H9 (cell line): ENCODE results near the gene GTF2A1. TPM values are rescaled to one million over a fixed set of nuclear protein-coding genes. Genes with fewer than 3 reads are reported as not detected.

Experiments used
- DNase-seq: peaks from one replicate; pipeline ENCODE4 v3.0.0-alpha.2; 2017
- H2AFZ ChIP-seq: one replicate; pipeline ENCODE4 v1.6.1; 2013; ENCODE audit warnings: mild to moderate bottlenecking, low read length, control low read depth, moderate library complexity
- H2AK5ac ChIP-seq: 2 replicates; pipeline ENCODE4 v1.6.1; 2013; ENCODE audit warnings: low read length, control low read depth, mixed read lengths; ENCODE audit not compliant: insufficient read length
- H2BK120ac ChIP-seq: one replicate; pipeline ENCODE4 v1.6.1; 2013; ENCODE audit warnings: low read depth, mild to moderate bottlenecking, low read length, control low read depth, inconsistent platforms; ENCODE audit not compliant: poor library complexity, severe bottlenecking
- H2BK12ac ChIP-seq: 2 replicates; pipeline ENCODE4 v1.6.1; 2013; ENCODE audit warnings: low read length, control low read depth, mixed read lengths, low read depth; ENCODE audit not compliant: insufficient read length
- H2BK15ac ChIP-seq: 2 replicates; pipeline ENCODE4 v1.6.1; 2013; ENCODE audit warnings: low read depth, low read length, control low read depth
- H2BK20ac ChIP-seq: one replicate; pipeline ENCODE4 v1.6.1; 2013; ENCODE audit warnings: low read depth, mild to moderate bottlenecking, low read length, control low read depth, inconsistent platforms; ENCODE audit not compliant: poor library complexity, severe bottlenecking
- H2BK5ac ChIP-seq: 2 replicates; pipeline ENCODE4 v1.6.1; 2013; ENCODE audit warnings: low read length, control low read depth, mixed read lengths; ENCODE audit not compliant: insufficient read length
- H3K14ac ChIP-seq: 2 replicates; pipeline ENCODE4 v1.6.1; 2013; ENCODE audit warnings: low read length, control low read depth; ENCODE audit not compliant: insufficient read depth
- H3K18ac ChIP-seq: 2 replicates; pipeline ENCODE4 v1.6.1; 2013; ENCODE audit warnings: low read depth, mild to moderate bottlenecking, mixed read lengths, low read length, control low read depth; ENCODE audit not compliant: insufficient read length
- H3K23ac ChIP-seq: 2 replicates; pipeline ENCODE4 v1.6.1; 2013; ENCODE audit warnings: low read length, control low read depth, mixed read lengths, low read depth; ENCODE audit not compliant: insufficient read length
- H3K23me2 ChIP-seq: 2 replicates; pipeline ENCODE4 v1.6.1; 2013; ENCODE audit warnings: low read depth, mild to moderate bottlenecking, mixed read lengths, low read length, control low read depth; ENCODE audit not compliant: insufficient read length, poor library complexity, severe bottlenecking
- H3K27ac ChIP-seq: 2 replicates; pipeline ENCODE4 v1.5.1; 2013; ENCODE audit warnings: low read length, control low read depth, mixed read lengths, low read depth; ENCODE audit not compliant: insufficient read length
- H3K27me3 ChIP-seq: 2 replicates; pipeline ENCODE4 v1.6.1; 2013; ENCODE audit warnings: low read length, control low read depth, inconsistent platforms; ENCODE audit not compliant: insufficient read depth
- H3K4ac ChIP-seq: 2 replicates; pipeline ENCODE4 v1.6.1; 2013; ENCODE audit warnings: low read depth, mild to moderate bottlenecking, control low read depth, inconsistent platforms, low read length, moderate library complexity
- H3K4me1 ChIP-seq: 2 replicates; pipeline ENCODE4 v1.6.1; 2013; ENCODE audit warnings: low read length, control low read depth, inconsistent platforms; ENCODE audit not compliant: insufficient read depth
- H3K4me2 ChIP-seq: 2 replicates; pipeline ENCODE4 v1.6.1; 2013; ENCODE audit warnings: low read length, control low read depth, mixed read lengths; ENCODE audit not compliant: insufficient read length, insufficient read depth
- H3K56ac ChIP-seq: 2 replicates; pipeline ENCODE4 v1.6.1; 2013; ENCODE audit warnings: low read depth, mild to moderate bottlenecking, mixed read lengths, low read length, control low read depth; ENCODE audit not compliant: insufficient read length
- H3K79me1 ChIP-seq: 2 replicates; pipeline ENCODE4 v1.6.1; 2013; ENCODE audit warnings: low read depth, mild to moderate bottlenecking, moderate library complexity, low read length, control low read depth, inconsistent platforms; ENCODE audit not compliant: insufficient read depth, poor library complexity, severe bottlenecking
- H3K79me2 ChIP-seq: 2 replicates; pipeline ENCODE4 v1.6.1; 2013; ENCODE audit warnings: low read length, control low read depth, inconsistent platforms; ENCODE audit not compliant: insufficient read depth
- H3K9ac ChIP-seq: 2 replicates; pipeline ENCODE4 v1.6.1; 2013; ENCODE audit warnings: low read length, control low read depth, mixed read lengths; ENCODE audit not compliant: insufficient read length; ENCODE audit errors: extremely low read depth
- H3K9me3 ChIP-seq: one replicate; pipeline ENCODE4 v1.6.1; 2013; ENCODE audit warnings: low read depth, low read length, inconsistent platforms; ENCODE audit not compliant: control insufficient read depth
- H3T11ph ChIP-seq: one replicate; pipeline ENCODE4 v1.6.1; 2013; ENCODE audit warnings: mild to moderate bottlenecking, low read length, control low read depth, inconsistent platforms
- H4K20me1 ChIP-seq: one replicate; pipeline ENCODE4 v1.6.1; 2013; ENCODE audit not compliant: control insufficient read depth, insufficient read length, insufficient read depth
- H4K5ac ChIP-seq: 2 replicates; pipeline ENCODE4 v1.6.1; 2013; ENCODE audit warnings: low read depth, mild to moderate bottlenecking, mixed read lengths, low read length, control low read depth; ENCODE audit not compliant: insufficient read length
- H4K8ac ChIP-seq: replicated peaks from 2 replicates; pipeline ENCODE4 v1.6.1; 2013; ENCODE audit warnings: low read length, control low read depth, mixed read lengths, low read depth; ENCODE audit not compliant: insufficient read length
- H4K91ac ChIP-seq: 2 replicates; pipeline ENCODE4 v1.6.1; 2013; ENCODE audit warnings: low read depth, mild to moderate bottlenecking, moderate library complexity, mixed read lengths, low read length, control low read depth; ENCODE audit not compliant: insufficient read length
- H3K27ac Mint-ChIP-seq, 3 experiments: 2 replicates in 2 of 3; 3 replicates in 1 of 3; pipeline ENCODE4 v1.8.0; 2020 to 2021; ENCODE audit warnings: mixed read lengths in 3 of 3, mild to moderate bottlenecking in 1 of 3, moderate library complexity in 1 of 3
- H3K27me3 Mint-ChIP-seq: 2 replicates; pipeline ENCODE4 v1.8.0; 2021; ENCODE audit warnings: low read depth, mild to moderate bottlenecking, moderate library complexity, mixed read lengths
- H3K36me3 Mint-ChIP-seq, 3 experiments: 2 replicates in 2 of 3; 3 replicates in 1 of 3; pipeline ENCODE4 v1.8.0; 2020 to 2021; ENCODE audit warnings: low read depth in 3 of 3, mixed read lengths in 3 of 3; ENCODE audit not compliant: insufficient read depth in 1 of 3
- H3K4me1 Mint-ChIP-seq, 2 experiments: 2 replicates each; pipeline ENCODE4 v1.8.0; 2020; ENCODE audit warnings: mixed read lengths in 2 of 2
- H3K4me3 Mint-ChIP-seq, 2 experiments: 2 replicates in 1 of 2; 3 replicates in 1 of 2; pipeline ENCODE4 v1.8.0; 2020 to 2021; ENCODE audit warnings: mild to moderate bottlenecking in 2 of 2, mixed read lengths in 2 of 2, moderate library complexity in 1 of 2
- H3K9me3 Mint-ChIP-seq, 2 experiments: 2 replicates in 1 of 2; 3 replicates in 1 of 2; pipeline ENCODE4 v1.8.0; 2020; ENCODE audit warnings: mild to moderate bottlenecking in 2 of 2, mixed read lengths in 2 of 2, moderate library complexity in 1 of 2
- CTCF ChIP-seq: fragments of 200-600 bp; sonication (generic); conservative IDR thresholded peaks from 3 replicates; pipeline ENCODE4 v1.8.0; 2021; ENCODE audit warnings: antibody characterized with exemption, mild to moderate bottlenecking
- WGBS: extraction: QIAGEN DNeasy Blood & Tissue Kit; methylation state at CpG from one replicate; pipeline ENCODE4 v1.1.7; 2013; ENCODE audit warnings: missing lambda C conversion rate, low lambda C conversion rate, mixed read lengths; ENCODE audit not compliant: insufficient read length; ENCODE audit errors: extremely low coverage; 5-methylcytosine and 5-hydroxymethylcytosine counted together
- total RNA-seq: library from RNA; stranded (reverse); gene quantifications from 2 replicates; pipeline ENCODE4 v1.2.1, GENCODE V29; 2021

Gene GTF2A1
- total RNA-seq, 1 experiment from 2014 or later, result 43.0 TPM

DNA sequence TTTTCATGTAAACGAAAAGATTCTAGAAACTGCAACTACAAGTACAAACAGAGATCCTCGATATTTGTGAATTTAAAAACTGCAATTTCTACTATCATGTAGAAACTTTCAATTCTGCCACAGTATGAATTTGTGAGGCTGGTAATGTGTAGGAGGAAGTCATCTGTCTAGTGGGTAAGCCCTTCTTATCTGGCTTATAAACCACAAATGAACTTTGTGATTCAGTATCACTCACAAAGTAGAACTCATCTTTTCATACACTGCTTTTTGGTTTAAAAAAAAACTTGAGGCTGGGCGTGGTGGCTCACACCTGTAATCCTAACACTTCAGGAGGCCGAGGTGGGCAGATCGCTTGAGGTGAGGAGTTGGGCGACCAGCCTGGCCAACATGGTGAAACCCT, 20.7 kb downstream of the GTF2A1 start:
- no peaks in the 10 kb centered on the region for H3K9me3 Mint-ChIP-seq
- WGBS, result no CpG with 5 or more reads among the region's 6 CpGs
- no peak overlapping the region for H3K14ac ChIP-seq

More for the DNA sequence above, 20.7 kb downstream of the GTF2A1 start:
- Histone ChIP-seq H3K18ac (no peak overlapping the region), H3K4ac (no peak overlapping the region), H3K27me3 (no peaks in the 10 kb centered on the region), H4K91ac (no peak overlapping the region), H3K23me2 (no peaks in the 10 kb centered on the region), H2BK120ac (no peak overlapping the region), H2AFZ (no peak overlapping the region), H3K79me1 (peaks cover 3% of the 10 kb centered on the region), H3K56ac (no peak overlapping the region), H3K9ac (no peak overlapping the region), H2BK12ac (no peak overlapping the region), H2BK5ac (no peak overlapping the region), H3K27ac (no peak overlapping the region), H2AK5ac (no peak overlapping the region), H4K20me1 (no peaks in the 10 kb centered on the region), H3T11ph (no peak overlapping the region), H3K4me1 (no peaks in the 10 kb centered on the region), H4K5ac (no peak overlapping the region), H2BK15ac (no peak overlapping the region), H2BK20ac (no peak overlapping the region), H3K4me2 (no peak overlapping the region), H3K23ac (no peak overlapping the region), H4K8ac (no peak overlapping the region), H3K9me3 (no peaks in the 10 kb centered on the region), H3K79me2 (no peaks in the 10 kb centered on the region; the same call in 1 of the 2 replicates)
- no peak for DNase-seq
- H3K4me3 Mint-ChIP-seq, result no peak overlapping the region
- peaks cover 30 to 79% (median 67%) of the 10 kb centered on the region in 3 experiments; a peak in 6 of 7 replicates for H3K36me3 Mint-ChIP-seq
- 0 out of 7 replicates have a peak overlapping the region, but pooled peaks of 1 of the 3 experiments have one; percentile 10 for H3K27ac Mint-ChIP-seq
- no peaks in the 10 kb centered on the region for H3K27me3 Mint-ChIP-seq
- no peak for TF ChIP-seq CTCF
- no peaks in the 10 kb centered on the region for H3K4me1 Mint-ChIP-seq
